Lower leg skin (tissue), 4 donors: ENCODE results near the gene TBC1D10A. TPM values are rescaled to one million over a fixed set of nuclear protein-coding genes. Genes with fewer than 3 reads are reported as not detected.

Source experiments
- DNase-seq, 2 donors: peaks; one replicate each; pipeline ENCODE4 v3.0.0-alpha.2; 2019; ENCODE audit warnings: low spot score in 2 of 2
- H3K4me3 ChIP-seq: fragments of 200-600 bp; sonication (generic); 2 replicates; pipeline ENCODE4 v1.5.1; 2017; ENCODE audit warnings: mild to moderate bottlenecking, low read depth; ENCODE audit not compliant: poor library complexity, severe bottlenecking
- CTCF ChIP-seq, 3 donors: fragments of 450-650 bp; IDR thresholded peaks; one replicate each; pipeline ENCODE4 v1.5.1; 2016; ENCODE audit warnings: antibody characterized with exemption in 3 of 3, mild to moderate bottlenecking in 3 of 3, moderate library complexity in 2 of 3
- POLR2A ChIP-seq, 2 donors: fragments of 450-650 bp; IDR thresholded peaks; one replicate each; pipeline ENCODE4 v1.6.1; 2016 to 2017; ENCODE audit warnings: antibody characterized with exemption in 2 of 2, mild to moderate bottlenecking in 1 of 2, moderate library complexity in 1 of 2
- WGBS, 2 donors: methylation state at CpG; one replicate each; pipeline ENCODE4 v1.1.5; 2018; 5-methylcytosine and 5-hydroxymethylcytosine counted together
- intact Hi-C: fragments of 100-400 bp; cut with DNase I; formaldehyde crosslinking; loops from one replicate; pipeline ENCODE4 v1.15.0; 2023; ENCODE audit warnings: low total_unique reads
- total RNA-seq, 4 donors: library from RNA; depleted of rRNA; stranded (reverse); fragments of >200 nt; gene quantifications; one replicate each; pipeline ENCODE4 v1.1.0, GENCODE V29; 2016

The TBC1D10A gene
- total RNA-seq, 4 donors from 2014 or later, result 64.8 to 80.1 (median 74.2) TPM

- no peak for DNase-seq
- intact Hi-C loops, result no loop called here
- no peak for TF ChIP-seq CTCF (IDR thresholded peaks at IDR 0.05)
- no peak for TF ChIP-seq POLR2A (IDR thresholded peaks at IDR 0.05)
- H3K4me3 ChIP-seq, result no peak overlapping the region
- 88 to 93% methylated on average over 3 of the region's 3 CpGs for WGBS, 2 donors
Observed at GRCh38 chr22:30323246-30323645, 3.5 kb downstream of the TBC1D10A start.

- intact Hi-C loops, result no loop called here
- 72 to 76% methylated on average over 2 of the region's 2 CpGs for WGBS, 2 donors
- no peak for TF ChIP-seq CTCF (IDR thresholded peaks at IDR 0.05)
- no peak for TF ChIP-seq POLR2A (IDR thresholded peaks at IDR 0.05)
- no peak for DNase-seq
- no peak overlapping the region for H3K4me3 ChIP-seq
Observed at GRCh38 chr22:30321461-30321860, 5.3 kb downstream of the TBC1D10A start.

- intact Hi-C loops, result no loop called here
- WGBS, 2 donors, result 88 to 97% methylated on average over 3 of the region's 3 CpGs
- TF ChIP-seq POLR2A (IDR thresholded peaks at IDR 0.05) (no peak), CTCF (IDR thresholded peaks at IDR 0.05) (no peak)
- H3K4me3 ChIP-seq, result no peak overlapping the region
- no peak for DNase-seq
Observed at GRCh38 chr22:30320021-30320556, 6.7 kb downstream of the TBC1D10A start.

- intact Hi-C loops, result no loop called here
- no peak overlapping the region for H3K4me3 ChIP-seq
- 73 to 75% methylated on average over 7 of the region's 7 CpGs for WGBS, 2 donors
- no peak for DNase-seq
- TF ChIP-seq CTCF (IDR thresholded peaks at IDR 0.05) (no peak), POLR2A (IDR thresholded peaks at IDR 0.05) (no peak)
Observed at GRCh38 chr22:30318799-30319419, 7.8 kb downstream of the TBC1D10A start.

GRCh38 chr22:30317778-30318177, 9.0 kb downstream of the TBC1D10A start:
- intact Hi-C loops, result no loop called here
- no peak overlapping the region for H3K4me3 ChIP-seq
- no peak for TF ChIP-seq POLR2A (IDR thresholded peaks at IDR 0.05)
- TF ChIP-seq CTCF (IDR thresholded peaks at IDR 0.05), result no peak
- no peak for DNase-seq
- WGBS, 2 donors, result 89 to 100% methylated on average over 1 of the region's 1 CpG
